B cell (primary cell): ENCODE measurements around the gene EPHB3. TPM values are rescaled to one million over a fixed set of nuclear protein-coding genes. Genes with fewer than 3 reads are reported as not detected.

Source experiments
- ATAC-seq: fragments of 200-7000 bp; cut with Tn5 transposase; one replicate; pipeline ENCODE4 v1.10.0; 2021; ENCODE audit warnings: low read depth, mild to moderate bottlenecking, moderate number of reproducible peaks, moderate library complexity
- CTCF ChIA-PET: fragments of 350-600 bp; sonication (Branson Sonifier 250); formaldehyde crosslinking; loops from one replicate; lab custom pipeline; 2021; ENCODE audit warnings: antibody characterized with exemption, inconsistent platforms; lab: Charles Lee
- POLR2A ChIA-PET: fragments of 350-600 bp; sonication (Branson Sonifier 250); formaldehyde crosslinking; loops from one replicate; lab custom pipeline; 2021; ENCODE audit warnings: antibody characterized with exemption; lab: Charles Lee
- DNase-seq: peaks from one replicate; pipeline ENCODE4 v3.0.0; 2013
- H2AFZ ChIP-seq: 2 replicates; pipeline ENCODE4 v1.6.1; 2012; ENCODE audit warnings: mild to moderate bottlenecking, low read depth, low read length; ENCODE audit not compliant: insufficient read depth, poor library complexity, severe bottlenecking
- H3K27ac ChIP-seq, 2 donors: 1 replicate in 1 of 2; 2 replicates in 1 of 2; pipeline ENCODE4 v1.5.1; 2012 to 2013; ENCODE audit warnings: low read length in 2 of 2, mild to moderate bottlenecking in 2 of 2, moderate library complexity in 1 of 2
- H3K27me3 ChIP-seq, 4 experiments: fragments of 200-600 bp in 1 of 4; sonication (generic) in 1 of 4; replicated peaks in 1 of 4; 1 replicate in 2 of 4; 2 replicates in 2 of 4; pipeline versions ENCODE4 v1.6.1 to v1.7.0; 2013 to 2016; ENCODE audit warnings: low read length in 3 of 4, mild to moderate bottlenecking in 2 of 4, mixed read lengths in 1 of 4, moderate library complexity in 1 of 4; ENCODE audit not compliant: insufficient read depth in 4 of 4, control insufficient read depth in 3 of 4; ENCODE audit errors: control extremely low read depth in 1 of 4
- H3K36me3 ChIP-seq, 2 experiments: replicated peaks in 1 of 2; 1 replicate in 1 of 2; 2 replicates in 1 of 2; pipeline versions ENCODE4 v1.6.1 to v1.7.1; 2013; ENCODE audit warnings: low read length in 1 of 2; ENCODE audit not compliant: insufficient read depth in 2 of 2, control insufficient read depth in 1 of 2; ENCODE audit errors: control extremely low read depth in 1 of 2, extremely low read depth in 1 of 2
- H3K4me1 ChIP-seq, 2 donors: fragments of 200-600 bp in 1 of 2; sonication (generic) in 1 of 2; 1 replicate in 1 of 2; 2 replicates in 1 of 2; pipeline versions ENCODE4 v1.5.1 to v1.6.1; 2013 to 2017; ENCODE audit warnings: low read length in 2 of 2; ENCODE audit not compliant: control insufficient read depth in 2 of 2, insufficient read depth in 2 of 2
- H3K4me2 ChIP-seq: replicated peaks from 2 replicates; pipeline ENCODE3; 2012; ENCODE audit warnings: mild to moderate bottlenecking, low read depth, low read length; ENCODE audit not compliant: poor library complexity, severe bottlenecking
- H3K4me3 ChIP-seq, 5 experiments: fragments of 200-600 bp in 1 of 5; sonication (generic) in 1 of 5; 1 replicate in 3 of 5; 2 replicates in 2 of 5; pipeline versions ENCODE4 v1.5.1 to v1.7.0; 2011 to 2016; ENCODE audit warnings: low read length in 4 of 5, mild to moderate bottlenecking in 4 of 5, low read depth in 2 of 5, control low read depth in 1 of 5, moderate library complexity in 1 of 5; ENCODE audit not compliant: insufficient read depth in 1 of 5; ENCODE audit errors: control extremely low read depth in 1 of 5, extremely low read depth in 1 of 5
- H3K79me2 ChIP-seq: fragments of 200-600 bp; sonication (generic); one replicate; pipeline ENCODE4 v1.6.0; 2016; ENCODE audit warnings: low read length; ENCODE audit not compliant: control insufficient read depth, insufficient read depth
- H3K9ac ChIP-seq: fragments of 200-600 bp; sonication (generic); 2 replicates; pipeline ENCODE4 v1.6.1; 2017; ENCODE audit warnings: mild to moderate bottlenecking, low read length, moderate library complexity
- H3K9me3 ChIP-seq, 3 donors: one replicate each; pipeline versions ENCODE4 v1.6.1 to v1.7.1; 2013; ENCODE audit warnings: low read length in 2 of 3; ENCODE audit not compliant: control insufficient read depth in 2 of 3, insufficient read depth in 1 of 3; ENCODE audit errors: control extremely low read depth in 1 of 3
- H4K20me1 ChIP-seq: 2 replicates; pipeline ENCODE4 v1.6.0; 2012; ENCODE audit warnings: mild to moderate bottlenecking, low read length; ENCODE audit not compliant: insufficient read depth, control insufficient read depth, poor library complexity, severe bottlenecking
- H3K27ac Mint-ChIP-seq: one replicate; pipeline ENCODE4 v1.8.0; 2021; ENCODE audit warnings: mixed read lengths
- H3K27me3 Mint-ChIP-seq: one replicate; pipeline ENCODE4 v1.8.0; 2021; ENCODE audit warnings: mixed read lengths
- H3K4me1 Mint-ChIP-seq: one replicate; pipeline ENCODE4 v1.8.0; 2021; ENCODE audit warnings: mixed read lengths
- H3K4me3 Mint-ChIP-seq: one replicate; pipeline ENCODE4 v1.8.0; 2021; ENCODE audit warnings: mixed read lengths
- H3K9me3 Mint-ChIP-seq: one replicate; pipeline ENCODE4 v1.8.0; 2022; ENCODE audit warnings: mixed read lengths; ENCODE audit not compliant: insufficient read depth
- EZH2 ChIP-seq: IDR thresholded peaks from 2 replicates; pipeline ENCODE4 v1.6.1; 2012; ENCODE audit warnings: borderline replicate concordance, low read depth, mild to moderate bottlenecking, moderate library complexity, low read length; ENCODE audit not compliant: insufficient read depth, poor library complexity, severe bottlenecking
- WGBS: methylation state at CpG from one replicate; pipeline ENCODE4 v1.1.5; 2013; ENCODE audit warnings: missing lambda C conversion rate; ENCODE audit not compliant: insufficient coverage; 5-methylcytosine and 5-hydroxymethylcytosine counted together
- intact Hi-C: fragments of 100-400 bp; cut with micrococcal nuclease; formaldehyde crosslinking; loops from one replicate; pipeline ENCODE4 v1.10.0; 2022
- polyA plus RNA-seq: library from polyadenylated mRNA; depleted of rRNA; stranded (reverse); fragments of >200 nt; gene quantifications from 2 replicates; pipeline ENCODE4 v1.2.3, GENCODE V29; 2012
- total RNA-seq, 2 donors: library from RNA; stranded (reverse); fragments of 120-200 nt in 1 of 2; gene quantifications; 1 replicate in 1 of 2; 2 replicates in 1 of 2; pipeline versions ENCODE4 v1.2.3 to v1.2.4, GENCODE V29; 2013 to 2022
- TF ChIP-seq, protein P1 (sequence below): fragments of 200-600 bp; IDR thresholded peaks from one replicate; pipeline ENCODE4 v1.8.0; 2022; ENCODE audit warnings: antibody characterized with exemption, mild to moderate bottlenecking

Gene EPHB3
- total and polyA plus RNA-seq, 2 donors (not counting 1 experiment from before 2014, with no cell fraction given): 0.06 to 0.07 TPM

DNA sequence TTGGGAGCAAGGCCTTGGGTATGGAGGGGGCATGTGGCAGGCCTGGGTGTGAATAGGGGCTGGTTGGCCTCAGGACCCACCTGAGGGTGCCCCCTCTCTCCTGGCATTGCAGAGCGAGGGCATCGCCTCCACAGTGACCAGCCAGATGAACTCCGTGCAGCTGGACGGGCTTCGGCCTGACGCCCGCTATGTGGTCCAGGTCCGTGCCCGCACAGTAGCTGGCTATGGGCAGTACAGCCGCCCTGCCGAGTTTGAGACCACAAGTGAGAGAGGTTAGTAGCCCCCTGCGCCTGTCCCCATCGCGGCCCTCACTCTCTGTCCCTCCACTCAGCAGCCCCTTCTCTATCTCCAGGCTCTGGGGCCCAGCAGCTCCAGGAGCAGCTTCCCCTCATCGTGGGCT, 16.0 kb downstream of the EPHB3 start:
- CTCF ChIA-PET: interaction anchor here (2.0 kb wide), 1 partner anchor 16 kb away, joined by 8 read pairs; the partner anchor contains the start of gene EPHB3
- Histone ChIP-seq H3K36me3 (no peaks in the 10 kb centered on the region), H3K9ac (no peak overlapping the region), H3K4me1 (no peaks in the 10 kb centered on the region), H3K9me3 (no peaks in the 10 kb centered on the region), H3K79me2 (no peaks in the 10 kb centered on the region), H4K20me1 (no peaks in the 10 kb centered on the region), H3K27me3 (peaks cover 0 to 14% (median 0%) of the 10 kb centered on the region in 4 experiments), H3K4me2 (no peak overlapping the region), H3K27ac (no peak overlapping the region), H3K4me3 (no peak overlapping the region), H2AFZ (no peak overlapping the region)
- Mint-ChIP-seq H3K4me3 (no peak overlapping the region), H3K4me1 (peaks cover under 1% of the 10 kb centered on the region), H3K9me3 (no peaks in the 10 kb centered on the region), H3K27me3 (peaks cover 29% of the 10 kb centered on the region), H3K27ac (no peak overlapping the region)
- ATAC-seq (no peak), DNase-seq (no peak)
- POLR2A ChIA-PET: no interaction called here
- intact Hi-C loops: no loop called here
- WGBS: 98% methylated on average over 13 of the region's 15 CpGs
- TF ChIP-seq EZH2: no peak
- TF ChIP-seq, protein P1, sequence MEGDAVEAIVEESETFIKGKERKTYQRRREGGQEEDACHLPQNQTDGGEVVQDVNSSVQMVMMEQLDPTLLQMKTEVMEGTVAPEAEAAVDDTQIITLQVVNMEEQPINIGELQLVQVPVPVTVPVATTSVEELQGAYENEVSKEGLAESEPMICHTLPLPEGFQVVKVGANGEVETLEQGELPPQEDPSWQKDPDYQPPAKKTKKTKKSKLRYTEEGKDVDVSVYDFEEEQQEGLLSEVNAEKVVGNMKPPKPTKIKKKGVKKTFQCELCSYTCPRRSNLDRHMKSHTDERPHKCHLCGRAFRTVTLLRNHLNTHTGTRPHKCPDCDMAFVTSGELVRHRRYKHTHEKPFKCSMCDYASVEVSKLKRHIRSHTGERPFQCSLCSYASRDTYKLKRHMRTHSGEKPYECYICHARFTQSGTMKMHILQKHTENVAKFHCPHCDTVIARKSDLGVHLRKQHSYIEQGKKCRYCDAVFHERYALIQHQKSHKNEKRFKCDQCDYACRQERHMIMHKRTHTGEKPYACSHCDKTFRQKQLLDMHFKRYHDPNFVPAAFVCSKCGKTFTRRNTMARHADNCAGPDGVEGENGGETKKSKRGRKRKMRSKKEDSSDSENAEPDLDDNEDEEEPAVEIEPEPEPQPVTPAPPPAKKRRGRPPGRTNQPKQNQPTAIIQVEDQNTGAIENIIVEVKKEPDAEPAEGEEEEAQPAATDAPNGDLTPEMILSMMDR: no peak

DNA sequence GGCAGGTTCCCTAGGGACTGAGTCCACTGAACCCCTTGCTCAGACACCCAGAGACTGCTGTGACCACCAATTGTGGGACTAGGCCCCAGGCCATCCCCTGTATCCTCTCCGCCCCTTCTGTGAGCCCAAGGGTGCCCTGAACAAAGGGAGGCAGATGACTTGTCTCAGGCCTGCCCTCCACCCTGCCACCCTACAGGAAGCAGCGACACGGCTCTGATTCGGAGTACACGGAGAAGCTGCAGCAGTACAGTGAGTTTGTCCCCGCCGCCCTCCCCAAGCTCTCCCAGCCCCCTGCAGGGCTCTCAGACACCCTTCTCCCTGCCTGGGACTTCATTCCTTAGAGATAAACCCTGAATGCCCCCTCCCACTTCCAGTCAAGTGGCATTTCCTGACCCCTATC, 16.6 kb downstream of the EPHB3 start:
- Mint-ChIP-seq H3K27ac (no peak overlapping the region), H3K9me3 (no peaks in the 10 kb centered on the region), H3K4me1 (peaks cover 7% of the 10 kb centered on the region), H3K4me3 (no peak overlapping the region), H3K27me3 (peaks cover 34% of the 10 kb centered on the region)
- DNase-seq (no peak), ATAC-seq (no peak)
- no peak overlapping the region for H3K4me3 ChIP-seq
- peaks cover 4 to 5% of the 10 kb centered on the region in 2 donors for H3K4me1 ChIP-seq
- TF ChIP-seq, protein P1: no peak
- no peak for TF ChIP-seq EZH2
- ChIA-PET POLR2A (no interaction called here), CTCF (interaction anchor here (1.4 to 2.9 kb wide), 2 partner anchors 17 to 199 kb away, joined by 6 to 10 read pairs; partner anchors contain the start of gene EPHB3)
- H2AFZ ChIP-seq: no peak overlapping the region
- no peak overlapping the region for H3K9ac ChIP-seq
- no peaks in the 10 kb centered on the region for H3K36me3 ChIP-seq
- no peak overlapping the region for H3K27ac ChIP-seq
- H3K4me2 ChIP-seq: no peak overlapping the region
- H3K9me3 ChIP-seq: no peaks in the 10 kb centered on the region
- H4K20me1 ChIP-seq: no peaks in the 10 kb centered on the region
- no peaks in the 10 kb centered on the region for H3K79me2 ChIP-seq
- 88% methylated on average over 7 of the region's 7 CpGs for WGBS
- peaks cover 0 to 20% (median 3%) of the 10 kb centered on the region in 4 experiments for H3K27me3 ChIP-seq
- intact Hi-C loops: no loop called here
